ENCODE data around the gene IFI30. TPM values are rescaled to one million over a fixed set of nuclear protein-coding genes. Genes with fewer than 3 reads are reported as not detected.

IFI30 gene
- total RNA-seq, 1 experiment from 2014 or later, result 20.2 TPM

DNA sequence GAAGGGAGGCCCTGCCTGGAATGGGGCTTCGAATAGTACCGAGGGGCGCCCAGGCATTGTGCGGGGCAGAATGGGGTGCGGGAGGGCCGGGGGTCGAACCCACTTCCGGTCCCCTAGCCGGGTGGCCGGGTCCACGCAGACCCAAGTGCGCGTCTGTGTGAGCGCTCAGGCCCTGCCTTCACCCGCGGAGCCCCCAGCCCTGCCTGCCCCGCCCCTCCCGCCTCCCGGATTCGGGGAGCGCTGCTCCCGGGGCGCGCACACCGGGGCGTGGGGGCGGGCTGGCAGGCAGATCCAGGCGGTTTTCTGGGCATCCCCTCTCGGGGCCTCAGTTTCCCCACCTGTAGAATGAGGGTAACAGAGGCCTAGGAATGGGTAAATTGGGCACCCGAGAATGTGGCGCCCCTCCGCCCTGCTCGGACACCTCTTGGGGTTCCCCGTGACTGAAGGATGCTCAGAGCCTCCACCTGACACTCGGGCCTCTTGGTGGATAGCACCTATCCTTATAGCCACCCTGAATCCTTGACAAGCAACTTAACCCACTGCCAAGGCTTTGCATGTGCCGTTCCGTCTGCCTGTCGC is 20.0 kb upstream of the IFI30 start:
- DNase-seq (ENCODE audit: low spot score) (no peak), ATAC-seq (no peak)
- H3K27me3 Mint-ChIP-seq (ENCODE audit: low read depth), result no peaks in the 10 kb centered on the region
- ChIA-PET CTCF (interaction anchor here (0.6 to 2.8 kb wide), 2 partner anchors 41 to 116 kb away, joined by 3 to 16 read pairs; no protein-coding TSS in a partner anchor), POLR2A (no interaction called here)
- TF ChIP-seq ZNF232 (CRISPR knock-in tag; IDR thresholded peaks at IDR 0.05) (0 out of 2 replicates have a peak, but pooled peaks have one; percentile 20), SMAD3 (CRISPR knock-in tag; IDR thresholded peaks at IDR 0.05; ENCODE audit: borderline replicate concordance) (no peak), ZMAT4 (CRISPR knock-in tag; IDR thresholded peaks at IDR 0.05) (no peak), ZNF416 (CRISPR knock-in tag; IDR thresholded peaks at IDR 0.05) (no peak), PRDM15 (CRISPR knock-in tag; IDR thresholded peaks at IDR 0.05) (no peak), TP53 (CRISPR knock-in tag; IDR thresholded peaks at IDR 0.05) (no peak), ZNF671 (CRISPR knock-in tag; IDR thresholded peaks at IDR 0.05) (no peak)
- TF ChIP-seq, protein P1, sequence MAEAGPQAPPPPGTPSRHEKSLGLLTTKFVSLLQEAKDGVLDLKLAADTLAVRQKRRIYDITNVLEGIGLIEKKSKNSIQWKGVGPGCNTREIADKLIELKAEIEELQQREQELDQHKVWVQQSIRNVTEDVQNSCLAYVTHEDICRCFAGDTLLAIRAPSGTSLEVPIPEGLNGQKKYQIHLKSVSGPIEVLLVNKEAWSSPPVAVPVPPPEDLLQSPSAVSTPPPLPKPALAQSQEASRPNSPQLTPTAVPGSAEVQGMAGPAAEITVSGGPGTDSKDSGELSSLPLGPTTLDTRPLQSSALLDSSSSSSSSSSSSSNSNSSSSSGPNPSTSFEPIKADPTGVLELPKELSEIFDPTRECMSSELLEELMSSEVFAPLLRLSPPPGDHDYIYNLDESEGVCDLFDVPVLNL (CRISPR knock-in tag; IDR thresholded peaks at IDR 0.05; ENCODE audit: borderline replicate concordance, low read depth), result no peak
- peak overlapping the region; percentile 84 for H3K4me3 Mint-ChIP-seq
- peaks cover 28% of the 10 kb centered on the region for H3K4me1 Mint-ChIP-seq
- peak overlapping the region; percentile 81 for H3K27ac Mint-ChIP-seq
- peaks cover 5% of the 10 kb centered on the region; the same call in 1 of the 2 replicates for H3K36me3 Mint-ChIP-seq
- H3K9me3 Mint-ChIP-seq, result no peaks in the 10 kb centered on the region

DNA sequence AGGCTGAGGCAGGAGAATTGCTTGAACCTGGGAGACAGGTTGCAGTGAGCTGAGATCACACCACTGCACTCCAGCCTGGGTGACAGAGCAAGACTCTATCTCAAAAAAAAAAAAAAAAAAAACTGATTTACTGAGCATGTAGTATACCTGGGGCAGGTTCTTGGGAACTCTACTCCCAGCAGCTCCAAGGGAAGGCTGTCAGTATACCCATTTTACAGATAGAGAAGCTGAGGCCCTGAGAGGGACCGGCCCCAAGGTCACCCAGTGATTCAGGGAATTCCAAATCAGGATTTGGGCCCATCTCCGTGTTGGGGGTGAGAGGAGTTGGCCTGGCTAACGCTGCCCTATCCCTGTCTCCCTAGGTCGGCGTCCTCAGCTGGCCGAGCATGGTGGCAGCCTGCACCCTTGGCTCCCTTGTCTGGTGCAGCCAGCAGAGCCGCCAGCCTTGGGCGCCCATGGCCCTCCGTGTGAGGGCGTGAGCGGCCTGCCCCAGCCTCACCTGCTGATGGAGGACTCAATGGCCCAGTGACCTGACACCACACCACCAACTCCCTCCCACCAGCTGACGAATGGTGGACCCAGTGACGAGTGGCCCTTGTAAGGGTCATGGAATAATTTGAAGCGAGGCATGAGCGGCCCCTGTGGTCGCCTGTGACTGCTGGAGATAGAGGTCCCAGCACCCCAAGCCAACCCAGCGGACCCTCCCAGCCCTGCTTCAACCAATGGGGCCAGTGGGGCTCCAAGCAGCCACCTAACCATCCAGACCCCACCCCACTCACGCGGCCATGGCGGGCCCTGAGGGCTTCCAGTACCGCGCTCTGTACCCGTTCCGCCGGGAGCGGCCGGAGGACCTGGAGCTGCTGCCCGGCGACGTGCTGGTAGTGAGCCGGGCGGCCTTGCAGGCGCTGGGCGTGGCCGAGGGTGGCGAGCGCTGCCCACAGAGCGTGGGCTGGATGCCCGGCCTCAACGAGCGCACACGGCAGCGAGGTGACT is 18.2 kb upstream of the IFI30 start:
- H3K4me3 Mint-ChIP-seq, result no peak overlapping the region
- peaks cover 28% of the 10 kb centered on the region for H3K4me1 Mint-ChIP-seq
- ChIA-PET POLR2A (no interaction called here), CTCF (interaction anchor here (2.0 to 2.8 kb wide), 2 partner anchors 42 to 96 kb away, joined by 8 to 16 read pairs; no protein-coding TSS in a partner anchor)
- DNase-seq (ENCODE audit: low spot score) (no peak), ATAC-seq (no peak)
- H3K27ac Mint-ChIP-seq, result peak overlapping the region; percentile 49; the same call in 1 of the 2 replicates
- H3K36me3 Mint-ChIP-seq, result peaks cover 5% of the 10 kb centered on the region; the same call in 1 of the 2 replicates
- TF ChIP-seq ESRRA (CRISPR knock-in tag; IDR thresholded peaks at IDR 0.05; ENCODE audit: borderline replicate concordance) (no peak), ZBTB21 (CRISPR knock-in tag; IDR thresholded peaks at IDR 0.05; ENCODE audit: borderline replicate concordance) (no peak), ZNF138 (CRISPR knock-in tag; conservative IDR thresholded peaks at IDR 0.05) (no peak), NR1H2 (CRISPR knock-in tag; IDR thresholded peaks at IDR 0.05) (no peak), EMX1 (CRISPR knock-in tag; IDR thresholded peaks at IDR 0.05) (no peak)
- TF ChIP-seq, protein P2, sequence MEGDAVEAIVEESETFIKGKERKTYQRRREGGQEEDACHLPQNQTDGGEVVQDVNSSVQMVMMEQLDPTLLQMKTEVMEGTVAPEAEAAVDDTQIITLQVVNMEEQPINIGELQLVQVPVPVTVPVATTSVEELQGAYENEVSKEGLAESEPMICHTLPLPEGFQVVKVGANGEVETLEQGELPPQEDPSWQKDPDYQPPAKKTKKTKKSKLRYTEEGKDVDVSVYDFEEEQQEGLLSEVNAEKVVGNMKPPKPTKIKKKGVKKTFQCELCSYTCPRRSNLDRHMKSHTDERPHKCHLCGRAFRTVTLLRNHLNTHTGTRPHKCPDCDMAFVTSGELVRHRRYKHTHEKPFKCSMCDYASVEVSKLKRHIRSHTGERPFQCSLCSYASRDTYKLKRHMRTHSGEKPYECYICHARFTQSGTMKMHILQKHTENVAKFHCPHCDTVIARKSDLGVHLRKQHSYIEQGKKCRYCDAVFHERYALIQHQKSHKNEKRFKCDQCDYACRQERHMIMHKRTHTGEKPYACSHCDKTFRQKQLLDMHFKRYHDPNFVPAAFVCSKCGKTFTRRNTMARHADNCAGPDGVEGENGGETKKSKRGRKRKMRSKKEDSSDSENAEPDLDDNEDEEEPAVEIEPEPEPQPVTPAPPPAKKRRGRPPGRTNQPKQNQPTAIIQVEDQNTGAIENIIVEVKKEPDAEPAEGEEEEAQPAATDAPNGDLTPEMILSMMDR (IDR thresholded peaks at IDR 0.05), result no peak
- TF ChIP-seq, protein P3, sequence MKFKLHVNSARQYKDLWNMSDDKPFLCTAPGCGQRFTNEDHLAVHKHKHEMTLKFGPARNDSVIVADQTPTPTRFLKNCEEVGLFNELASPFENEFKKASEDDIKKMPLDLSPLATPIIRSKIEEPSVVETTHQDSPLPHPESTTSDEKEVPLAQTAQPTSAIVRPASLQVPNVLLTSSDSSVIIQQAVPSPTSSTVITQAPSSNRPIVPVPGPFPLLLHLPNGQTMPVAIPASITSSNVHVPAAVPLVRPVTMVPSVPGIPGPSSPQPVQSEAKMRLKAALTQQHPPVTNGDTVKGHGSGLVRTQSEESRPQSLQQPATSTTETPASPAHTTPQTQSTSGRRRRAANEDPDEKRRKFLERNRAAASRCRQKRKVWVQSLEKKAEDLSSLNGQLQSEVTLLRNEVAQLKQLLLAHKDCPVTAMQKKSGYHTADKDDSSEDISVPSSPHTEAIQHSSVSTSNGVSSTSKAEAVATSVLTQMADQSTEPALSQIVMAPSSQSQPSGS (CRISPR knock-in tag; IDR thresholded peaks at IDR 0.05; ENCODE audit: borderline replicate concordance, low read depth), result no peak
- TF ChIP-seq, protein P4, sequence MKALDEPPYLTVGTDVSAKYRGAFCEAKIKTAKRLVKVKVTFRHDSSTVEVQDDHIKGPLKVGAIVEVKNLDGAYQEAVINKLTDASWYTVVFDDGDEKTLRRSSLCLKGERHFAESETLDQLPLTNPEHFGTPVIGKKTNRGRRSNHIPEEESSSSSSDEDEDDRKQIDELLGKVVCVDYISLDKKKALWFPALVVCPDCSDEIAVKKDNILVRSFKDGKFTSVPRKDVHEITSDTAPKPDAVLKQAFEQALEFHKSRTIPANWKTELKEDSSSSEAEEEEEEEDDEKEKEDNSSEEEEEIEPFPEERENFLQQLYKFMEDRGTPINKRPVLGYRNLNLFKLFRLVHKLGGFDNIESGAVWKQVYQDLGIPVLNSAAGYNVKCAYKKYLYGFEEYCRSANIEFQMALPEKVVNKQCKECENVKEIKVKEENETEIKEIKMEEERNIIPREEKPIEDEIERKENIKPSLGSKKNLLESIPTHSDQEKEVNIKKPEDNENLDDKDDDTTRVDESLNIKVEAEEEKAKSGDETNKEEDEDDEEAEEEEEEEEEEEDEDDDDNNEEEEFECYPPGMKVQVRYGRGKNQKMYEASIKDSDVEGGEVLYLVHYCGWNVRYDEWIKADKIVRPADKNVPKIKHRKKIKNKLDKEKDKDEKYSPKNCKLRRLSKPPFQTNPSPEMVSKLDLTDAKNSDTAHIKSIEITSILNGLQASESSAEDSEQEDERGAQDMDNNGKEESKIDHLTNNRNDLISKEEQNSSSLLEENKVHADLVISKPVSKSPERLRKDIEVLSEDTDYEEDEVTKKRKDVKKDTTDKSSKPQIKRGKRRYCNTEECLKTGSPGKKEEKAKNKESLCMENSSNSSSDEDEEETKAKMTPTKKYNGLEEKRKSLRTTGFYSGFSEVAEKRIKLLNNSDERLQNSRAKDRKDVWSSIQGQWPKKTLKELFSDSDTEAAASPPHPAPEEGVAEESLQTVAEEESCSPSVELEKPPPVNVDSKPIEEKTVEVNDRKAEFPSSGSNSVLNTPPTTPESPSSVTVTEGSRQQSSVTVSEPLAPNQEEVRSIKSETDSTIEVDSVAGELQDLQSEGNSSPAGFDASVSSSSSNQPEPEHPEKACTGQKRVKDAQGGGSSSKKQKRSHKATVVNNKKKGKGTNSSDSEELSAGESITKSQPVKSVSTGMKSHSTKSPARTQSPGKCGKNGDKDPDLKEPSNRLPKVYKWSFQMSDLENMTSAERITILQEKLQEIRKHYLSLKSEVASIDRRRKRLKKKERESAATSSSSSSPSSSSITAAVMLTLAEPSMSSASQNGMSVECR (CRISPR knock-in tag; IDR thresholded peaks at IDR 0.05; ENCODE audit: borderline replicate concordance), result no peak
- H3K9me3 Mint-ChIP-seq, result no peaks in the 10 kb centered on the region
- no peaks in the 10 kb centered on the region for H3K27me3 Mint-ChIP-seq (ENCODE audit: low read depth)

All from WTC11 (cell line).